WERI-Rb-1 (cell line): ENCODE data around the gene GCHFR.

Experiments
- DNase-seq: peaks from one replicate; pipeline ENCODE4 v3.0.0-alpha.2; 2020
- H3K27ac ChIP-seq: fragments of 250-450 bp; sonication (Bioruptor Pico); 2 replicates; pipeline ENCODE4 v1.5.1; 2020; ENCODE audit warnings: mild to moderate bottlenecking, moderate library complexity
- H3K27me3 ChIP-seq: fragments of 250-450 bp; sonication (Bioruptor Pico); 2 replicates; pipeline ENCODE4 v1.5.1; 2021; ENCODE audit warnings: mild to moderate bottlenecking, low read depth, moderate library complexity; ENCODE audit not compliant: insufficient read depth, severe bottlenecking
- H3K36me3 ChIP-seq: fragments of 250-450 bp; sonication (Bioruptor Pico); 2 replicates; pipeline ENCODE4 v1.5.1; 2020; ENCODE audit warnings: mild to moderate bottlenecking, moderate library complexity
- H3K4me3 ChIP-seq: 2 replicates; pipeline ENCODE4 v1.5.1; 2011; ENCODE audit warnings: low read depth, mild to moderate bottlenecking, control low read depth, low read length
- H3K9me3 ChIP-seq: fragments of 250-450 bp; sonication (Bioruptor Pico); 2 replicates; pipeline ENCODE4 v1.5.1; 2021; ENCODE audit warnings: mild to moderate bottlenecking, moderate library complexity; ENCODE audit not compliant: severe bottlenecking
- TF ChIP-seq, protein P1 (sequence below): IDR thresholded peaks from 2 replicates; pipeline ENCODE4 v1.5.1; 2011; ENCODE audit warnings: low read depth, mild to moderate bottlenecking, control low read depth, inconsistent platforms, low read length

Gene GCHFR

DNA sequence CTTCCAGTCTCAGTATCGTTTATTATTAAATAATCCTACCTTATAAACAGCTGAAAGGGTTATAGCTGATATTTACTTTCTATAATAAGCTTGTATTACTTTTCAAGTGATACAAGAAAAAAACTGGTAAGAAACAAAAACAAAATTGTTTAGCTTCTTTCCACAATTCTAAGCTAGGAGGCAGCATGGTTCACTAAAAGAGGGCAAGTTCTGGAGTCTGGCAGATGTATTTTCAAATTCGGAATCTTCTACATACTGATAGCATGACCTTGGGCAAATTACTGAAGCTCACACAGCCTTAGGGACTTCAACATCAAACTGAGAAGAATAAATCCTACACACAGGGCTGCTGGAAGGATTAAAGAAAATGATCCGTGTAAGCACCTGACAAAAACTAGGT lies 21.3 kb downstream of the GCHFR start:
- H3K36me3 ChIP-seq: no peaks in the 10 kb centered on the region
- H3K27ac ChIP-seq: no peak overlapping the region
- TF ChIP-seq, protein P1, sequence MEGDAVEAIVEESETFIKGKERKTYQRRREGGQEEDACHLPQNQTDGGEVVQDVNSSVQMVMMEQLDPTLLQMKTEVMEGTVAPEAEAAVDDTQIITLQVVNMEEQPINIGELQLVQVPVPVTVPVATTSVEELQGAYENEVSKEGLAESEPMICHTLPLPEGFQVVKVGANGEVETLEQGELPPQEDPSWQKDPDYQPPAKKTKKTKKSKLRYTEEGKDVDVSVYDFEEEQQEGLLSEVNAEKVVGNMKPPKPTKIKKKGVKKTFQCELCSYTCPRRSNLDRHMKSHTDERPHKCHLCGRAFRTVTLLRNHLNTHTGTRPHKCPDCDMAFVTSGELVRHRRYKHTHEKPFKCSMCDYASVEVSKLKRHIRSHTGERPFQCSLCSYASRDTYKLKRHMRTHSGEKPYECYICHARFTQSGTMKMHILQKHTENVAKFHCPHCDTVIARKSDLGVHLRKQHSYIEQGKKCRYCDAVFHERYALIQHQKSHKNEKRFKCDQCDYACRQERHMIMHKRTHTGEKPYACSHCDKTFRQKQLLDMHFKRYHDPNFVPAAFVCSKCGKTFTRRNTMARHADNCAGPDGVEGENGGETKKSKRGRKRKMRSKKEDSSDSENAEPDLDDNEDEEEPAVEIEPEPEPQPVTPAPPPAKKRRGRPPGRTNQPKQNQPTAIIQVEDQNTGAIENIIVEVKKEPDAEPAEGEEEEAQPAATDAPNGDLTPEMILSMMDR: no peak
- no peak overlapping the region for H3K4me3 ChIP-seq
- H3K9me3 ChIP-seq: no peaks in the 10 kb centered on the region
- DNase-seq: no peak
- H3K27me3 ChIP-seq: no peaks in the 10 kb centered on the region

DNA sequence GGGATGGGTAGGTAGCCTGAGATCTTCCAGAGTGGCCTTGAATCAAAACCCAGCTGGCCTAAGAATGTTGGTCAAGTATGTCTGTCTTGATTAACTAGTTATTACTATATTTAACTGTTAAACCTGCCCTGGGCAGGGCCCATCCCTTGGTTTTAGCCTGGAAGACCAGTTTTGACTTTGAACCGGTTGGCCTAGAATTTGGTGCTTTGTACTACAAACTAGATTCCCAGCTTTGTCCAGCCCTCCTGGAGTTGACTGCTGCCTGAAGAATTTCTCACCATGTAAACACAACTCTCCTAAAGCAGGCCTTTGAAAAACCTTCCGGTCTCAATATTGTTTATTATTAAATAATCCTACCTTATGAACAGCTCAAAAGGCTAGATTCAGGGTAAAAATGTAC lies 21.9 kb downstream of the GCHFR start:
- DNase-seq: no peak
- Histone ChIP-seq H3K27me3 (no peaks in the 10 kb centered on the region), H3K36me3 (no peaks in the 10 kb centered on the region), H3K27ac (no peak overlapping the region), H3K9me3 (no peaks in the 10 kb centered on the region), H3K4me3 (no peak overlapping the region)
- TF ChIP-seq, protein P1: no peak

- no peak overlapping the region for H3K4me3 ChIP-seq
- H3K27ac ChIP-seq: no peak overlapping the region
- H3K36me3 ChIP-seq: no peaks in the 10 kb centered on the region; the same call in 1 of the 2 replicates
- H3K27me3 ChIP-seq: no peaks in the 10 kb centered on the region
- no peak for DNase-seq
- TF ChIP-seq, protein P1: no peak
- H3K9me3 ChIP-seq: no peaks in the 10 kb centered on the region
Measured at GRCh38 chr15:40787344-40787841, 23.5 kb downstream of the GCHFR start.

- no peaks in the 10 kb centered on the region for H3K9me3 ChIP-seq
- TF ChIP-seq, protein P1: no peak
- no peaks in the 10 kb centered on the region; the same call in 1 of the 2 replicates for H3K36me3 ChIP-seq
- DNase-seq: no peak
- H3K4me3 ChIP-seq: no peak overlapping the region
- no peaks in the 10 kb centered on the region for H3K27me3 ChIP-seq
- H3K27ac ChIP-seq: no peak overlapping the region
Measured at GRCh38 chr15:40787991-40788390, 24.1 kb downstream of the GCHFR start.

- Histone ChIP-seq H3K4me3 (no peak overlapping the region), H3K27me3 (no peaks in the 10 kb centered on the region), H3K36me3 (no peaks in the 10 kb centered on the region; the same call in 1 of the 2 replicates), H3K9me3 (no peaks in the 10 kb centered on the region), H3K27ac (peak overlapping the region; percentile 67)
- DNase-seq: no peak
- TF ChIP-seq, protein P1: no peak
Measured at GRCh38 chr15:40789119-40789518, 25.3 kb downstream of the GCHFR start.

DNA sequence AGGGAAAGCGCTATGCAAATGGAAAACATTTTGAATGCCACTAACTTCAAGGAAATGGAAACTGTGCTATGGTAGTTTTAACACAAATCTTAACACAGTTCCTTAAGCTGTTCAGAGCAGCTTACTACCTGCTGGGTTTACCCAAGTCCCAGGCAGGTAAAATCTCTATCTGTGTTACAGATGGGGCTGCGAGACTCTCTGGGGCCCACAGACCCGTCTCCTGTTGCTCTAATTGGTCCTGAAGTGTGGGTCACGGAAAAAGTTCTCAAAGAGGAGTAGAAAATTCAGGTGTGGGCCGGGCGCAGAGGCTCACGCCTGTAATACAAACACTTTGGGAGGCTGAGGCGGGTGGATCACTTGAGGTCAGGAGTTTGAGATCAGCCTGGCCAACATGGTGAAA lies 26.1 kb downstream of the GCHFR start:
- Histone ChIP-seq H3K4me3 (no peak overlapping the region), H3K27me3 (no peaks in the 10 kb centered on the region), H3K36me3 (no peaks in the 10 kb centered on the region; the same call in 1 of the 2 replicates), H3K27ac (peak overlapping the region; percentile 49), H3K9me3 (no peaks in the 10 kb centered on the region)
- TF ChIP-seq, protein P1: no peak
- DNase-seq: peak; percentile 55
